IPS DF 6.9 (cell line): ENCODE data around the gene PCSK7.
"Not testable (repeated sequence)": the region's sequence is repeated elsewhere in the genome, so short reads cannot be mapped to it uniquely, and the experiment has no call there.

Experiments used
- DNase-seq: peaks from one replicate; pipeline ENCODE4 v3.0.0-alpha.2; 2013; ENCODE audit warnings: low read depth, low spot score
- H3K27ac ChIP-seq: one replicate; pipeline ENCODE4 v1.5.1; 2013; ENCODE audit warnings: low read length, control low read depth
- H3K27me3 ChIP-seq: 2 replicates; pipeline ENCODE4 v1.6.1; 2013; ENCODE audit warnings: mild to moderate bottlenecking, low read length; ENCODE audit not compliant: control insufficient read depth, insufficient read depth
- H3K36me3 ChIP-seq: 2 replicates; pipeline ENCODE4 v1.6.1; 2013; ENCODE audit warnings: low read length; ENCODE audit not compliant: control insufficient read depth, insufficient read depth
- H3K4me1 ChIP-seq: 2 replicates; pipeline ENCODE4 v1.6.1; 2013; ENCODE audit warnings: low read length; ENCODE audit not compliant: control insufficient read depth, insufficient read depth
- H3K4me3 ChIP-seq: 2 replicates; pipeline ENCODE4 v1.5.1; 2013; ENCODE audit warnings: mild to moderate bottlenecking, low read length
- H3K9me3 ChIP-seq: 2 replicates; pipeline ENCODE4 v1.6.1; 2013; ENCODE audit warnings: low read length, inconsistent platforms; ENCODE audit not compliant: control insufficient read depth, insufficient read depth
- WGBS: extraction: QIAGEN DNeasy Blood & Tissue Kit; methylation state at CpG from one replicate; pipeline ENCODE4 v1.1.7; 2013; ENCODE audit warnings: mixed read lengths, missing lambda C conversion rate; ENCODE audit not compliant: insufficient read length, insufficient coverage; 5-methylcytosine and 5-hydroxymethylcytosine counted together

Gene PCSK7, protein sequence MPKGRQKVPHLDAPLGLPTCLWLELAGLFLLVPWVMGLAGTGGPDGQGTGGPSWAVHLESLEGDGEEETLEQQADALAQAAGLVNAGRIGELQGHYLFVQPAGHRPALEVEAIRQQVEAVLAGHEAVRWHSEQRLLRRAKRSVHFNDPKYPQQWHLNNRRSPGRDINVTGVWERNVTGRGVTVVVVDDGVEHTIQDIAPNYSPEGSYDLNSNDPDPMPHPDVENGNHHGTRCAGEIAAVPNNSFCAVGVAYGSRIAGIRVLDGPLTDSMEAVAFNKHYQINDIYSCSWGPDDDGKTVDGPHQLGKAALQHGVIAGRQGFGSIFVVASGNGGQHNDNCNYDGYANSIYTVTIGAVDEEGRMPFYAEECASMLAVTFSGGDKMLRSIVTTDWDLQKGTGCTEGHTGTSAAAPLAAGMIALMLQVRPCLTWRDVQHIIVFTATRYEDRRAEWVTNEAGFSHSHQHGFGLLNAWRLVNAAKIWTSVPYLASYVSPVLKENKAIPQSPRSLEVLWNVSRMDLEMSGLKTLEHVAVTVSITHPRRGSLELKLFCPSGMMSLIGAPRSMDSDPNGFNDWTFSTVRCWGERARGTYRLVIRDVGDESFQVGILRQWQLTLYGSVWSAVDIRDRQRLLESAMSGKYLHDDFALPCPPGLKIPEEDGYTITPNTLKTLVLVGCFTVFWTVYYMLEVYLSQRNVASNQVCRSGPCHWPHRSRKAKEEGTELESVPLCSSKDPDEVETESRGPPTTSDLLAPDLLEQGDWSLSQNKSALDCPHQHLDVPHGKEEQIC

DNA sequence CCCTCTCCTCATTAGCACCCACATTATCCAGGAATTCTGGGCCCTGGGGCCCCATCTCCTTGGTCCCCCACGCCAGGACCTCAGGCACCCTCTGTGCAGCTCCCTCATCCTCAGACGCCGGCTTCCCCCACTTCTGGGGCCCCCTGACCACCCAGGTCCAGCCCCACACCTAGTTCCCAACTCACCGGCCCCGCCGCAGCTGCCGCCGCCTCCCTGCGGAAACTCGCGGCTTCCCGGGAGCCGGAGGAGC lies at the start of gene PCSK7:
Gene PCSK7 (minus strand): TSS at position 232 of the 250 bp plus-strand sequence. CDS start 2,229 bp downstream, outside the sequence.
- no peak within 1 kb of the TSS for H3K27ac ChIP-seq
- no peaks in the 10 kb centered on the region for H3K4me1 ChIP-seq
- DNase-seq = no peak
- no peaks in the 10 kb centered on the region for H3K27me3 ChIP-seq
- H3K4me3 ChIP-seq = peak within 1 kb of the TSS; percentile 86
- no CpG with 5 or more reads among the region's 13 CpGs for WGBS
- H3K9me3 ChIP-seq = no peaks in the 10 kb centered on the region
- peaks cover 7% of the 10 kb centered on the region for H3K36me3 ChIP-seq

GRCh38 chr11:117281159-117281558 lies 49.3 kb upstream of the PCSK7 start:
- no CpG with 5 or more reads among the region's 6 CpGs for WGBS
- H3K4me3 ChIP-seq = no peak overlapping the region
- H3K27me3 ChIP-seq = no peaks in the 10 kb centered on the region
- H3K9me3 ChIP-seq = no peaks in the 10 kb centered on the region
- no peaks in the 10 kb centered on the region for H3K4me1 ChIP-seq
- no peak overlapping the region for H3K27ac ChIP-seq
- DNase-seq = no peak
- peaks cover 16% of the 10 kb centered on the region; the same call in 1 of the 2 replicates for H3K36me3 ChIP-seq

DNA sequence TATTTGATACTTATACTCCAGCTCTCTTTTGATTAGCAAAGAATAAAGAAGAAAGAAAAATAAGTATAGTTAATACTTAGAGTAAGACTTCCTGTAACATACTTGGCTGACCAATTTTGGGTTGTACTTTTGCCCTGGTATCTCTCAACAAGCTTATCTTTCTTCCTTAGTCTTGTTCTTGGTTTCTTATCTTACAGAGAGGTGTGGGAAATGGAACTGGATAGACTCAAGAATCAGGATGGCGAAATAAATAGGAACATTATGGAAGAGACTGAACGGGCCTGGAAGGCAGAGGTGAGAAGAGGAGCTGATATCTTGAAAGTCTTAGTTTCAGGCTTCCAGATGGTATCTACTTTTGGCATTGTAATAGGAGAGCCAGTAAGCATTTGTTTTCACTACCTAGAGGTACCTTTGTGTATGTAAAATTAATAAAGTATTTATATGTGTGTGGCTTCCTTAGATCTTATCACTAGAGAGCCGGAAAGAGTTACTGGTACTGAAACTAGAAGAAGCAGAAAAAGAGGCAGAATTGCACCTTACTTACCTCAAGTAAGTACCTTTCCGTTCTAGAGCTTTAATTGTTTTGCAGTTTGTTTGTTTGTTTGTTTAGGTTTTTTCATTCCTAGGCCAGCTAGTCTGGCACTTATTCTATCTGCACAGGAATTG lies 48.0 kb upstream of the PCSK7 start:
- Histone ChIP-seq H3K4me1 (no peaks in the 10 kb centered on the region), H3K36me3 (peaks cover 13% of the 10 kb centered on the region; the same call in 1 of the 2 replicates), H3K27ac (no peak overlapping the region), H3K4me3 (no peak overlapping the region), H3K27me3 (no peaks in the 10 kb centered on the region), H3K9me3 (no peaks in the 10 kb centered on the region)
- WGBS = no CpG with 5 or more reads among the region's 4 CpGs
- no peak for DNase-seq

- H3K27ac ChIP-seq = no peak overlapping the region
- no peak for DNase-seq
- peaks cover 13% of the 10 kb centered on the region; the same call in 1 of the 2 replicates for H3K36me3 ChIP-seq
- no peaks in the 10 kb centered on the region for H3K9me3 ChIP-seq
- H3K4me1 ChIP-seq = no peaks in the 10 kb centered on the region; the same call in 1 of the 2 replicates
- no peaks in the 10 kb centered on the region for H3K27me3 ChIP-seq
- no CpG with 5 or more reads among the region's 2 CpGs for WGBS
- no peak overlapping the region for H3K4me3 ChIP-seq
Observed at GRCh38 chr11:117278347-117278746, 46.5 kb upstream of the PCSK7 start.

DNA sequence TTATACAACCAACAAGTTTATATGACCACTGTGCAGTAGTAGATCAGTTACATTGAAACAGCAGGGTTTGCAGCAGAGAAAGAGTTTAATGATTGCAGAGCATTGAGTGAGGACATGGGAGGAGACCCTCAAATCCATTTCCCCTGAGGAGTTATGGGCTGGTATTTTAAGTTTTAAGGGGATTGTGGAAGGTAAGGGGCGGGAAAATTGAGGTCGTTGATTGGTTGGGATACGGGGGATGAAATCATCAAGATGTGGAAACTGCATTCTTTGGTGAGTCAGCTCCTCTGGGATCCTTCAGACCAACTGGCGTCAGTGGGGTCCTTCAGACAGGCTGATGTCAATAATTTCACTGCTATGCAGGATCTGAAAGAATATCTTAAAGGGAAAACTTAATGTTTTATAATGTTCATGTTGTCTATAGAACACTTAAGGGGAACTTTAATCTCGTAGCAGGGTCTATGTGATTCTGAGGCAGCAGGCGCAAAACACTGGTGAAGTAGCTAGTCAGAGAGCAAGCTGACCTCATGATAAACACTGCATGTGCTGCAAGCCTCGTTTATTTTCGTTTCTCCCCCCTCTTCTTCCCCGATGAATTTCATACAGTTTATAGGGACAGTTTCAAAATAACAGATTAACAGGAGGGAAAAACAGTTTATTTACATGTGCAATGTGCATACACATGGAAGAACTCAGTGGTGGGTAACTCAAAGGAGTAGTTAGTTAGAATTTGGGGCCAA lies 41.8 kb upstream of the PCSK7 start:
- WGBS = 100% methylated on average over 3 of the region's 9 CpGs
- Histone ChIP-seq H3K27ac (no peak overlapping the region), H3K9me3 (no peaks in the 10 kb centered on the region), H3K4me1 (no peaks in the 10 kb centered on the region; the same call in 1 of the 2 replicates), H3K4me3 (no peak overlapping the region), H3K27me3 (no peaks in the 10 kb centered on the region), H3K36me3 (no peaks in the 10 kb centered on the region)
- DNase-seq = peak; percentile 7

- not testable (repeated sequence) for DNase-seq, H3K4me1 ChIP-seq, H3K9me3 ChIP-seq, H3K27ac ChIP-seq, H3K27me3 ChIP-seq, H3K4me3 ChIP-seq, H3K36me3 ChIP-seq
- WGBS = no CpG with 5 or more reads among the region's 5 CpGs
Observed at GRCh38 chr11:117272175-117272574, 40.3 kb upstream of the PCSK7 start.

GRCh38 chr11:117271208-117271607 lies 39.3 kb upstream of the PCSK7 start:
- no peaks in the 10 kb centered on the region for H3K9me3 ChIP-seq
- DNase-seq = no peak
- no peak overlapping the region for H3K27ac ChIP-seq
- no peaks in the 10 kb centered on the region for H3K36me3 ChIP-seq
- no peaks in the 10 kb centered on the region for H3K27me3 ChIP-seq
- no peak overlapping the region for H3K4me3 ChIP-seq
- WGBS = no CpG with 5 or more reads among the region's 4 CpGs
- no peaks in the 10 kb centered on the region; the same call in 1 of the 2 replicates for H3K4me1 ChIP-seq

GRCh38 chr11:117269856-117270255 lies 38.0 kb upstream of the PCSK7 start:
- H3K9me3 ChIP-seq = no peaks in the 10 kb centered on the region
- H3K27ac ChIP-seq = no peak overlapping the region

DNA sequence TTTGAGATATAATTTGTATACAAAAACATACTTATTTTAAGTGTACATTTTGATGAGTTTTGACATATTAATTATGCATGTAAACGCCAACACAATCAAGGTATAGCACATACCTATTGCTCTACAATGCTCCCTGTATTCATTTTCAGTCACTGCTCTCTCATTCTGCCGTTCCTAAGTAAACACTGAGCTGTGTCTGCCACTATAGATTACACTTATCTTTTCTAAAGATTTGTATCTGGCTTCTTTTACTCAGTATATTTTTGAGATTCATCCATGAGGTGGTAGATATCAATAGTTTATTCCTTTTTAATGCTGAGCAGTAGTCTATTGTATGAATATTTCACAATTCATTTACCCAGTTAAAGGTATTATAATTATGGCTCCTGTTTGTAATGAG lies 33.9 kb upstream of the PCSK7 start:
- H3K36me3 ChIP-seq = no peaks in the 10 kb centered on the region

More at GRCh38 chr11:117269856-117270255, 38.0 kb upstream of the PCSK7 start:
- no peaks in the 10 kb centered on the region; the same call in 1 of the 2 replicates for H3K4me1 ChIP-seq
- H3K27me3 ChIP-seq = no peaks in the 10 kb centered on the region
- no peaks in the 10 kb centered on the region for H3K36me3 ChIP-seq
- no CpG with 5 or more reads among the region's 2 CpGs for WGBS
- no peak for DNase-seq
- no peak overlapping the region for H3K4me3 ChIP-seq

More for the DNA sequence above, 33.9 kb upstream of the PCSK7 start:
- Histone ChIP-seq H3K4me1 (no peaks in the 10 kb centered on the region), H3K27me3 (no peaks in the 10 kb centered on the region), H3K27ac (no peak overlapping the region), H3K4me3 (no peak overlapping the region), H3K9me3 (no peaks in the 10 kb centered on the region)
- WGBS = no CpG with 5 or more reads among the region's 2 CpGs
- DNase-seq = no peak
